Transverse colon (tissue), 4 donors: ENCODE results near the gene TRIM74. TPM values are rescaled to one million over a fixed set of nuclear protein-coding genes. Genes with fewer than 3 reads are reported as not detected.
A peak's percentile ranks its signal among the peaks of the same experiment; 100 is the strongest.
"Not testable (repeated sequence)": the region's sequence is repeated elsewhere in the genome, so short reads cannot be mapped to it uniquely, and the experiment has no call there.

Source experiments
- DNase-seq: peaks from one replicate; pipeline ENCODE4 v3.0.0-alpha.2; 2019
- H3K27ac ChIP-seq, 4 donors: fragments of 200-600 bp; sonication (generic); 2 replicates each; pipeline ENCODE4 v1.5.1; 2016 to 2018; ENCODE audit warnings: inconsistent platforms in 4 of 4
- H3K27me3 ChIP-seq: fragments of 200-600 bp; sonication (generic); 2 replicates; pipeline ENCODE4 v1.5.1; 2017; ENCODE audit warnings: inconsistent platforms
- H3K36me3 ChIP-seq, 4 donors: fragments of 200-600 bp; sonication (generic); 2 replicates each; pipeline ENCODE4 v1.5.1; 2017 to 2019; ENCODE audit warnings: inconsistent platforms in 4 of 4
- H3K4me1 ChIP-seq, 4 donors: fragments of 200-600 bp; sonication (generic); 2 replicates each; pipeline ENCODE4 v1.5.1; 2017 to 2020; ENCODE audit warnings: inconsistent platforms in 4 of 4
- H3K4me3 ChIP-seq, 4 donors: fragments of 200-600 bp; sonication (generic); 1 replicate in 1 of 4; 2 replicates in 3 of 4; pipeline versions ENCODE4 v1.5.1 to v1.6.1; 2017 to 2019; ENCODE audit warnings: inconsistent platforms in 4 of 4
- H3K9me3 ChIP-seq, 2 donors: fragments of 200-600 bp; sonication (generic); 2 replicates each; pipeline ENCODE4 v1.5.1; 2017 to 2019; ENCODE audit warnings: inconsistent platforms in 2 of 2
- WGBS, 2 donors: methylation state at CpG; one replicate each; pipeline ENCODE4 v1.1.5; 2018; ENCODE audit warnings: low coverage in 1 of 2; 5-methylcytosine and 5-hydroxymethylcytosine counted together
- in situ Hi-C, 4 donors: fragments of 200-750 bp; cut with MboI; loops; one replicate each; pipeline versions ENCODE4 v1.15.0 to v1.15.1; 2017; ENCODE audit warnings: low sequenced_read_pairs in 3 of 4, low pct_ligation_motif_present in 1 of 4, low pct_unique_long_range_greater_than_20kb in 1 of 4
- intact Hi-C: fragments of 100-400 bp; cut with DNase I; formaldehyde crosslinking; loops from one replicate; pipeline ENCODE4 v1.15.1; 2023; ENCODE audit warnings: low total_unique reads
- total RNA-seq, 4 donors: library from RNA; depleted of rRNA; stranded (reverse); fragments of >200 nt; gene quantifications; one replicate each; pipeline ENCODE4 v1.1.0, GENCODE V29; 2016
- TF ChIP-seq, protein P1 (sequence below), 5 experiments: fragments of 200-600 bp in 3 of 5; fragments of 450-650 bp in 2 of 5; sonication (generic) in 3 of 5; IDR thresholded peaks; 1 replicate in 2 of 5; 2 replicates in 3 of 5; pipeline ENCODE4 v1.5.1; 2016 to 2017; ENCODE audit warnings: antibody characterized with exemption in 5 of 5, inconsistent platforms in 3 of 5, mild to moderate bottlenecking in 2 of 5, moderate library complexity in 1 of 5

The TRIM74 gene
- total RNA-seq, 4 donors from 2014 or later: 0.82 TPM; not detected in 3

DNA sequence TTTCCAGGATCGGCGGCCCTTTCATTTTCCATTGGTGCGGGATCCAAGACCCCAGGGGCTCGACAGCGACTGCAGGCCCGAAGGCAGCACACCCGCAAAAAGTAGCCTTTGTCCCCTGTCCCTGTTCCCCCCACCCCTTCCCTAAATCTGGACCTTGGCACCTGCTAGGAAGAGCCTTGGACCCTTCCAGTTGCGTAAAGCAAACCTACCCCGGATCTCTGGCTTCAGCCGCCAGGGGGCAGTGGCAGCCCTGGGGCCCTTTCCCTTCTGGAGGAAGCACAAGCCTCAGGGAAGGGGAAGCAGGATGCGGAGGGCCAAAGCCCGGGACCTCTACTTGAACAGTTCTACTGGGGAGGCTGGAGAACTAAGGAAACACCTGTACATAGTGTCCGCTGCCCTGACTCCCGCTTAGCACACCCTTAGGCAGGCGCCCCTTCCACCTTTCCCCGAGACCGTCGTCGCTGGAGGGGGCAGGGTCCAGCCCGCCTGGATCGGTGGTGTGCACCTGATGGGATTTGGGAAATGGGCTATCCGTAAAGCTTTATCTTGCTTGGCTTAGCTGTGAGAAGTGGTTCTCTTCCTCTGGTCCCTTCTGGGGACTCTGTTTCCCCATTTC lies 23.0 kb downstream of the TRIM74 start:
- TF ChIP-seq, protein P1, sequence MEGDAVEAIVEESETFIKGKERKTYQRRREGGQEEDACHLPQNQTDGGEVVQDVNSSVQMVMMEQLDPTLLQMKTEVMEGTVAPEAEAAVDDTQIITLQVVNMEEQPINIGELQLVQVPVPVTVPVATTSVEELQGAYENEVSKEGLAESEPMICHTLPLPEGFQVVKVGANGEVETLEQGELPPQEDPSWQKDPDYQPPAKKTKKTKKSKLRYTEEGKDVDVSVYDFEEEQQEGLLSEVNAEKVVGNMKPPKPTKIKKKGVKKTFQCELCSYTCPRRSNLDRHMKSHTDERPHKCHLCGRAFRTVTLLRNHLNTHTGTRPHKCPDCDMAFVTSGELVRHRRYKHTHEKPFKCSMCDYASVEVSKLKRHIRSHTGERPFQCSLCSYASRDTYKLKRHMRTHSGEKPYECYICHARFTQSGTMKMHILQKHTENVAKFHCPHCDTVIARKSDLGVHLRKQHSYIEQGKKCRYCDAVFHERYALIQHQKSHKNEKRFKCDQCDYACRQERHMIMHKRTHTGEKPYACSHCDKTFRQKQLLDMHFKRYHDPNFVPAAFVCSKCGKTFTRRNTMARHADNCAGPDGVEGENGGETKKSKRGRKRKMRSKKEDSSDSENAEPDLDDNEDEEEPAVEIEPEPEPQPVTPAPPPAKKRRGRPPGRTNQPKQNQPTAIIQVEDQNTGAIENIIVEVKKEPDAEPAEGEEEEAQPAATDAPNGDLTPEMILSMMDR (IDR thresholded peaks at IDR 0.05): peak in 4 of 5 experiments; percentile 13 to 29 (median 22)
- in situ Hi-C loops, DNase-seq, H3K9me3 ChIP-seq, H3K36me3 ChIP-seq, H3K27ac ChIP-seq, H3K27me3 ChIP-seq, H3K4me3 ChIP-seq, intact Hi-C loops, H3K4me1 ChIP-seq: not testable (repeated sequence)
- WGBS, 2 donors: 91% methylated on average over 16 of the region's 22 CpGs; no CpG with 5 or more reads in 1 of the 2 donors

DNA sequence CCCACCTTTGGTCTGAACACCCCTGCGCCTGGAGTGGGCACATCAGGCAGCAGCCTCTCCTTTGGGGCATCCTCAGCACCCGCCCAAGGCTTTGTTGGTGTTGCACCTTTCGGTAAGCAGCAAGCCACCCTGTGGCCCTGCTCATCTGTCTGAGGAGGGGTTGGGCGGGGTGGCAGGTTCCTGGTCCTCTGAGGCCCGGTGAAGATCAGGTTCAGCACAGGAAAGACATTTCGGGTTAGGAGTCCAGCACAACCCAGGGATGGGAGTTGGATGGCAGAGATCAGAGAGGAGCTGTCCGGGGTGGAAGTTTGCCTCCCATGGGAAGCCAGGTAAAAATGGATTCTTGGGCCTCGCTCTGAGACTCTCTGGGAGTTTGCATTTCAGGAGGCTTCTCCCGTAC lies 23.7 kb downstream of the TRIM74 start:
- H3K27me3 ChIP-seq, H3K9me3 ChIP-seq, DNase-seq, H3K4me1 ChIP-seq, intact Hi-C loops, in situ Hi-C loops, H3K36me3 ChIP-seq, H3K4me3 ChIP-seq, H3K27ac ChIP-seq: not testable (repeated sequence)
- WGBS, 2 donors: 91% methylated on average over 8 of the region's 9 CpGs; no CpG with 5 or more reads in 1 of the 2 donors

DNA sequence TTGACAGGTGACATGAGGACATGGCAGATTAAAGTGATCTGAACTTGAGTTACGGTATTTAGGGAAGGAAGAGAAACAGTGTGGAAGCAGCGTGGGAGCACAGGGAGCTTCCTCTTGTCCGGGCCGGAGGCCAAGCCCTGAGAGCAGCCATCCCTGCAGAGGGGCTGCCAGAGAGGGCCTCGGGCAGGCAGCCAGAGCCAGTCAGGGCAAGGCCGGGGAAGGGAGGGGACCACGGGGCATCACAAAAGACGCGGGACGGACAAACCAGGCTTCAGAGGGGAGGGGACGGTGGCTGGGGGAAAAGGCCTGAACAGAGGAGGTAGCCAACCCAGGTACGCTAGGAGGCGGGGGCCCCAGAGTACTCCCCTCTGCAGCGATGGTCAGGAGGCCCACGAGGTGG lies 24.3 kb downstream of the TRIM74 start:
- H3K9me3 ChIP-seq, H3K36me3 ChIP-seq, H3K27ac ChIP-seq, H3K27me3 ChIP-seq, H3K4me1 ChIP-seq, H3K4me3 ChIP-seq, DNase-seq, in situ Hi-C loops, intact Hi-C loops: not testable (repeated sequence)
- 63% methylated on average over 10 of the region's 15 CpGs; no CpG with 5 or more reads in 1 of the 2 donors for WGBS, 2 donors

DNA sequence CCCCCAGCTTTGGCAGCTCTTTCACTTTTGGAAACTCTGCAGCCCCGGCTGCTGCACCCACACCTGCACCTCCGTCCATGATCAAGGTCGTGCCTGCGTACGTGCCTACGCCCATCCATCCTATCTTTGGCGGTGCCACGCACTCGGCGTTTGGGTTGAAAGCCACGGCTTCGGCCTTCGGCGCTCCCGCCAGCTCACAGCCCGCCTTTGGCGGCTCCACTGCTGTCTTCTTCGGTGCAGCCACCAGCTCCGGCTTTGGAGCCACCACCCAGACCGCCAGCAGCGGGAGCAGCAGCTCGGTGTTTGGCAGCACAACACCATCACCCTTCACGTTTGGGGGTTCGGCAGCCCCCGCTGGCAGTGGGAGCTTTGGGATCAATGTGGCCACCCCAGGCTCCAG lies 26.3 kb downstream of the TRIM74 start:
- intact Hi-C loops, H3K4me1 ChIP-seq, H3K27me3 ChIP-seq, H3K36me3 ChIP-seq, H3K4me3 ChIP-seq, in situ Hi-C loops, DNase-seq, H3K27ac ChIP-seq, H3K9me3 ChIP-seq: not testable (repeated sequence)
- WGBS, 2 donors: 97% methylated on average over 20 of the region's 25 CpGs; no CpG with 5 or more reads in 1 of the 2 donors

DNA sequence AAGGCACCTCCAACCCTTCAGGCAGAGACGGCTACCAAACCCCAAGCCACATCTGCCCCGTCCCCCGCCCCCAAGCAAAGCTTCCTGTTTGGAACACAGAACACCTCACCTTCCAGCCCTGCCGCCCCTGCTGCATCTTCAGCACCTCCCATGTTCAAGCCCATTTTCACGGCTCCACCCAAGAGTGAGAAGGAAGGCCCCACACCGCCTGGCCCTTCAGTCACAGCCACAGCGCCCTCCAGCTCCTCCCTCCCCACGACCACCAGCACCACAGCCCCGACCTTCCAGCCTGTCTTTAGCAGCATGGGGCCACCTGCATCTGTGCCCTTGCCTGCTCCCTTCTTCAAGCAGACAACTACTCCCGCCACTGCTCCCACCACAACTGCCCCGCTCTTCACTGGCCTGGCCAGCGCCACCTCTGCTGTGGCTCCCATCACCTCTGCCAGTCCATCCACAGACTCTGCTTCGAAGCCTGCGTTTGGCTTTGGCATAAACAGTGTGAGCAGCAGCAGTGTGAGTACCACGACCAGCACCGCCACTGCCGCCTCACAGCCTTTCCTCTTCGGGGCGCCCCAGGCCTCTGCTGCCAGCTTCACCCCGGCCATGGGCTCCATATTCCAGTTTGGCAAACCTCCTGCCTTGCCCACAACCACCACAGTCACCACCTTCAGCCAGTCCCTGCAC lies 27.1 kb downstream of the TRIM74 start:
- H3K27me3 ChIP-seq, DNase-seq, H3K36me3 ChIP-seq, H3K9me3 ChIP-seq, H3K27ac ChIP-seq, H3K4me1 ChIP-seq, intact Hi-C loops, in situ Hi-C loops, H3K4me3 ChIP-seq: not testable (repeated sequence)
- WGBS, 2 donors: 83% methylated on average over 8 of the region's 20 CpGs; no CpG with 5 or more reads in 1 of the 2 donors

DNA sequence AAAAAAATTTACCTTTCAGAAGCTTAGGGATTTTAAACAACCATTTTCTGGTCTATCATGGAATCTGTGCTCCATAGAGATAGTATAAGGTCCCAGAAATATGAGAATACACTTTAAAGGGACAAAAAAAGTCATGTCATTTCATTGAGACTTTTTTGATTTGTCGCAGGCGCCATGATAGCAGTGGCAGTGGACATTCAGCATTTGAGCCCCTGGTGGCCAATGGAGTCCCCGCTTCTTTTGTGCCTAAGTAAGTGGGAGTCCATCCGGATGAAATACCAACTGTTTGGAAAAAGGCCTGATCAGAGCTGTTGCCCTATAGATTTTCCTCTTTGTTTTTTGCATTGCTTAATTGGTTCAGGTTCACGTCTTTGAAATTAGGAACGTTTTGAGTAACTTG lies 41.0 kb downstream of the TRIM74 start:
- in situ Hi-C loops, H3K27ac ChIP-seq, H3K9me3 ChIP-seq, intact Hi-C loops, H3K4me3 ChIP-seq, H3K27me3 ChIP-seq, DNase-seq: not testable (repeated sequence)
- WGBS, 2 donors: 90 to 91% methylated on average over 6 of the region's 6 CpGs
- H3K4me1 ChIP-seq: peaks cover 13 to 20% (median 18%) of the 10 kb centered on the region in 4 donors
- H3K36me3 ChIP-seq: peaks cover 0 to 43% (median 21%) of the 10 kb centered on the region in 4 donors

DNA sequence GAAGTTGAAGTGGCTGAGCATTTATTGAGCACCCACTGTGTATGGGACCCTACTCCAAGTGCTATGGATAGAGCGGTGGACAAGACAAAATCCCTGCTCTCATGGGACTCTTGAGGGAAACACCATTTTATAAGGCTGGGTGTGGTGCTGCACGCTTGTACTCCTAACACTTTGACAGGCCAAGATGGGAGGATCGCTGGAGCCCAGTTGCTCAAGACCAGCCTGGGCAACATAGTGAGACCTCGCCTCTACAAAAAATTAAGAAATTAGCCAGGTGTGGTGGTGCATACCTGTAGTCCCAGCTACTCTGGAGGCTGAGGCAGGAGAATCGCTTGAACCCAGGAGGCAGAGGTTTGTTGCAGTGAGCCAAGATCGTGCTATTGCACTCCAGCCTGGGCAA lies 41.5 kb downstream of the TRIM74 start:
- intact Hi-C loops, H3K27me3 ChIP-seq, H3K4me3 ChIP-seq, H3K9me3 ChIP-seq, in situ Hi-C loops, H3K27ac ChIP-seq, DNase-seq: not testable (repeated sequence)
- peaks cover 0 to 43% (median 21%) of the 10 kb centered on the region in 4 donors for H3K36me3 ChIP-seq
- peaks cover 13 to 20% (median 18%) of the 10 kb centered on the region in 4 donors for H3K4me1 ChIP-seq
- WGBS, 2 donors: 97 to 100% methylated on average over 5 to 6 of the region's 6 CpGs
